NCI-H1105 (cell line): ENCODE data around the gene OVAAL.

Experiments
- DNase-seq: peaks from one replicate; lab custom pipeline; 2025; lab: John Stamatoyannopoulos, UW

Gene OVAAL

GRCh38 chr1:180606155-180606554 is 47.4 kb downstream of the OVAAL start:
- DNase-seq: no peak

GRCh38 chr1:180609643-180610555 is 51.1 kb downstream of the OVAAL start:
- no peak for DNase-seq

DNA sequence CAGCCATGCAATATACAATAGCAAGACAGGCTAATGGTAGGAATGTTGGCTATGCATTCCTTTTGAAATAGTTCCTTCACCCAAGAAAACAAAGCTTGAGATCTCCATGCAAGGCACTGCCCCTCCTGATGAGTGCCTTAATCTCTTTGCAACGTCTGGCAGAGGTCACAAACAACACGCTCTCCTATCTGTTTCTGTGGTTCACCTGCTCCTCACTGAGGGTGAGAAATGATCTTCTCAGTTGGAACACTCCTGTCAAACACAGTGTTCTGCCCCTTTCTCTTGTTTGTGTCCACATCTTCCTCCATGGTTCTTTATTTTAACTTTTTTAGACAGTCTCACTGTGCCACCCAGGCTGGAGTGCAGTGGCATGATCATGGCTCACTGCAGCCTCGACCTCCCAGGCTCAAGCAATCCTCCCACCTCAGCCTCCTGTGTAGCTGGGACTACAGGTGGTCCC is 51.8 kb downstream of the OVAAL start:
- no peak for DNase-seq

GRCh38 chr1:180611016-180611930 is 52.5 kb downstream of the OVAAL start:
- DNase-seq: no peak

GRCh38 chr1:180612632-180613031 is 53.9 kb downstream of the OVAAL start:
- no peak for DNase-seq

DNA sequence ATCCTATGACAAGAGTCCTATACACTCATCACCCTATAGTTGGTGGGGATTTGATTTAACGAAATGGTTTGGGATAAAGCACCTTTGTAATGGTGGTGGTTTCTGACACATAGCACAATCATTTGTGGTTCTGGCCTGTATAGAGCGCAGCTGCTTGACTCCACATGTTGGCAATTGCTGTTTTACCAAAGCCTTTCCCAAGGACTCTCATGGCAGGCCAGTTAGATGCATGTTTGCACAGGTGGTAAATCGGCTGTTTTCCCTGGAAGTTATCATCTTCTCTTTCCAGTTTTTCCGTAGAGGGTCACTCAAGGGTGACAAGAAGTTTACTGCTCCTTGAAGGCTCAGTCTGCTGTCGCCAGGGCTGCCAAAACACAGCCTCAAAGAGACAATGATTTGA is 56.0 kb downstream of the OVAAL start:
- DNase-seq: peak; percentile 11

DNA sequence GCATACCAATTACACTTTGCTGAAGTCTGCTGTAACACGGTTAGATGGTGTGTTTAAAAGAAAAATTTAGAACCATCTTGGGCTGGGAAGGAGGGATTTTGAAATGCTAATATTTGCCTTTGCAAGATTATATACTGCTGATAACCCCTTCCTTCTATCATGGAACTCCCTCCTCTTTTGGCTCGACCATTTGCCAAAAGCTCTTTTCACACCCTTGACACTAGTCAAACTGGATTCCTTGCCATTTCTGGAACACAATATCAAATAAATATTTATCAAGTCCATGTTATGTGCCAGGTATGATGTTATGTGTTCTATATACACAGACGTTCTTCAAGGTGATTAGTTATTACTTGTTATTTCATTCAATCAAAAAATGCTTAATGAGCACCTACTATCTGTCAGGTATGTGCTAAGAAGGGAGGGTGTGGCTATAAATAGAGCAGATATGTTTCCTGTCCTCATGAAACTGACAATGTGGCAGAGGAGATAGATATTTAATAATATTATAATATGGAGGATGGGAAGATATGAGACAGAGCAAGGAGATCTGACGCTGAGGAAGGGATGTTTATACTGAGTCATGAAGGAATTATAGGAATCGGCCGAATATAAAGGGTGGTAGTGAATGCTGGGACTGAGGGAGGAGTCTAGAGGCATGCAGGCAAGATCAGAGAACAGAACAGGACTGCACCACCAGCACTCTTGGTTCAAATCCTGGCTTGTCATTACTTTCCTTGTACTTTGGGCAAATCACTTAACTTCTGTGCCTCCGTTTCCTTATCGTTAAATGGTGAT is 56.9 kb downstream of the OVAAL start:
- DNase-seq: no peak
